Gastroesophageal sphincter (tissue), 4 donors: ENCODE results near the gene TSPOAP1. TPM values are rescaled to one million over a fixed set of nuclear protein-coding genes. Genes with fewer than 3 reads are reported as not detected.
A peak's percentile ranks its signal among the peaks of the same experiment; 100 is the strongest.

Experiments
- ATAC-seq: fragments of 150-250 bp; one replicate; pipeline ENCODE4 v1.9.1; 2016; ENCODE audit warnings: mild to moderate bottlenecking, moderate library complexity
- H3K27ac ChIP-seq, 4 donors: fragments of 200-600 bp; sonication (generic) in 3 of 4; 1 replicate in 3 of 4; 2 replicates in 1 of 4; pipeline ENCODE4 v1.5.1; 2016 to 2019
- H3K27me3 ChIP-seq: fragments of 200-600 bp; sonication (generic); one replicate; pipeline ENCODE4 v1.5.1; 2019
- H3K36me3 ChIP-seq, 2 donors: fragments of 200-600 bp; sonication (generic); one replicate each; pipeline ENCODE4 v1.5.1; 2019; ENCODE audit warnings: control low read depth in 1 of 2
- H3K4me1 ChIP-seq, 3 donors: fragments of 200-600 bp; sonication (generic); 1 replicate in 2 of 3; 2 replicates in 1 of 3; pipeline ENCODE4 v1.5.1; 2016 to 2019; ENCODE audit warnings: control low read depth in 2 of 3
- H3K4me3 ChIP-seq, 2 donors: fragments of 200-600 bp; sonication (generic); one replicate each; pipeline ENCODE4 v1.5.1; 2019; ENCODE audit warnings: mild to moderate bottlenecking in 1 of 2, moderate library complexity in 1 of 2
- H3K9me3 ChIP-seq, 3 donors: fragments of 200-600 bp; sonication (generic); one replicate each; pipeline ENCODE4 v1.5.1; 2017 to 2019; ENCODE audit warnings: control low read depth in 2 of 3
- EP300 ChIP-seq: sonication (generic); formaldehyde crosslinking; IDR thresholded peaks from one replicate; pipeline ENCODE4 v1.6.1; 2017; ENCODE audit warnings: antibody characterized with exemption, mild to moderate bottlenecking
- POLR2A ChIP-seq, 2 donors: fragments of 450-650 bp; IDR thresholded peaks; one replicate each; pipeline ENCODE4 v1.6.1; 2017; ENCODE audit warnings: antibody characterized with exemption in 2 of 2, mild to moderate bottlenecking in 2 of 2, moderate library complexity in 1 of 2
- POLR2AphosphoS5 ChIP-seq: sonication (generic); formaldehyde crosslinking; IDR thresholded peaks from one replicate; pipeline ENCODE4 v1.6.1; 2017; ENCODE audit warnings: antibody characterized with exemption
- WGBS, 2 donors: methylation state at CpG; one replicate each; pipeline ENCODE4 v1.1.5; 2018; ENCODE audit warnings: low coverage in 1 of 2; 5-methylcytosine and 5-hydroxymethylcytosine counted together
- total RNA-seq, 4 donors: library from RNA; depleted of rRNA; stranded (reverse); fragments of >200 nt; gene quantifications; one replicate each; pipeline ENCODE4 v1.1.0, GENCODE V29; 2016
- TF ChIP-seq, protein P1 (sequence below), 4 experiments: fragments of 200-600 bp in 2 of 4; fragments of 450-650 bp in 2 of 4; sonication (generic) in 1 of 4; IDR thresholded peaks; one replicate each; pipeline ENCODE4 v1.5.1; 2017 to 2019; ENCODE audit warnings: antibody characterized with exemption in 4 of 4, mild to moderate bottlenecking in 2 of 4, moderate library complexity in 2 of 4

Gene TSPOAP1
- total RNA-seq, 4 donors from 2014 or later: 7.4 to 44.8 (median 23.0) TPM

GRCh38 chr17:58306131-58306951, 22.3 kb downstream of the TSPOAP1 start:
- H3K9me3 ChIP-seq: no peaks in the 10 kb centered on the region
- no peak for ATAC-seq
- H3K4me3 ChIP-seq: no peak overlapping the region
- no peaks in the 10 kb centered on the region for H3K4me1 ChIP-seq
- no peaks in the 10 kb centered on the region for H3K27me3 ChIP-seq
- no peak for TF ChIP-seq EP300
- TF ChIP-seq, protein P1, sequence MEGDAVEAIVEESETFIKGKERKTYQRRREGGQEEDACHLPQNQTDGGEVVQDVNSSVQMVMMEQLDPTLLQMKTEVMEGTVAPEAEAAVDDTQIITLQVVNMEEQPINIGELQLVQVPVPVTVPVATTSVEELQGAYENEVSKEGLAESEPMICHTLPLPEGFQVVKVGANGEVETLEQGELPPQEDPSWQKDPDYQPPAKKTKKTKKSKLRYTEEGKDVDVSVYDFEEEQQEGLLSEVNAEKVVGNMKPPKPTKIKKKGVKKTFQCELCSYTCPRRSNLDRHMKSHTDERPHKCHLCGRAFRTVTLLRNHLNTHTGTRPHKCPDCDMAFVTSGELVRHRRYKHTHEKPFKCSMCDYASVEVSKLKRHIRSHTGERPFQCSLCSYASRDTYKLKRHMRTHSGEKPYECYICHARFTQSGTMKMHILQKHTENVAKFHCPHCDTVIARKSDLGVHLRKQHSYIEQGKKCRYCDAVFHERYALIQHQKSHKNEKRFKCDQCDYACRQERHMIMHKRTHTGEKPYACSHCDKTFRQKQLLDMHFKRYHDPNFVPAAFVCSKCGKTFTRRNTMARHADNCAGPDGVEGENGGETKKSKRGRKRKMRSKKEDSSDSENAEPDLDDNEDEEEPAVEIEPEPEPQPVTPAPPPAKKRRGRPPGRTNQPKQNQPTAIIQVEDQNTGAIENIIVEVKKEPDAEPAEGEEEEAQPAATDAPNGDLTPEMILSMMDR (IDR thresholded peaks at IDR 0.05): no peak
- no peak for TF ChIP-seq POLR2AphosphoS5
- TF ChIP-seq POLR2A (IDR thresholded peaks at IDR 0.05): no peak
- no peak overlapping the region for H3K27ac ChIP-seq
- H3K36me3 ChIP-seq: peaks cover 0 to 66% of the 10 kb centered on the region in 2 donors
- WGBS, 2 donors: 90% methylated on average over 4 of the region's 19 CpGs; no CpG with 5 or more reads in 1 of the 2 donors

GRCh38 chr17:58305626-58306025, 23.0 kb downstream of the TSPOAP1 start:
- H3K36me3 ChIP-seq: peaks cover 0 to 63% of the 10 kb centered on the region in 2 donors
- no peaks in the 10 kb centered on the region for H3K4me1 ChIP-seq
- H3K27ac ChIP-seq: no peak overlapping the region
- H3K4me3 ChIP-seq: no peak overlapping the region
- TF ChIP-seq POLR2AphosphoS5: no peak
- H3K9me3 ChIP-seq: no peaks in the 10 kb centered on the region
- WGBS, 2 donors: no CpG with 5 or more reads among the region's 8 CpGs
- no peaks in the 10 kb centered on the region for H3K27me3 ChIP-seq
- no peak for ATAC-seq

GRCh38 chr17:58304750-58305486, 23.7 kb downstream of the TSPOAP1 start:
- H3K4me3 ChIP-seq: no peak overlapping the region
- H3K27ac ChIP-seq: no peak overlapping the region
- WGBS, 2 donors: 75 to 96% methylated on average over 2 to 3 of the region's 14 CpGs
- no peaks in the 10 kb centered on the region for H3K4me1 ChIP-seq
- H3K27me3 ChIP-seq: no peaks in the 10 kb centered on the region
- peaks cover 0 to 56% of the 10 kb centered on the region in 2 donors for H3K36me3 ChIP-seq
- ATAC-seq: no peak
- H3K9me3 ChIP-seq: no peaks in the 10 kb centered on the region
- TF ChIP-seq POLR2A (IDR thresholded peaks at IDR 0.05) (no peak), EP300 (no peak), POLR2AphosphoS5 (no peak)
- TF ChIP-seq, protein P1 (IDR thresholded peaks at IDR 0.05): no peak

- no peak overlapping the region for H3K27ac ChIP-seq
- H3K4me3 ChIP-seq: no peak overlapping the region
- H3K4me1 ChIP-seq: no peaks in the 10 kb centered on the region
- ATAC-seq: no peak
- peaks cover 0 to 49% of the 10 kb centered on the region in 2 donors for H3K36me3 ChIP-seq
- TF ChIP-seq EP300 (no peak), POLR2AphosphoS5 (no peak), POLR2A (IDR thresholded peaks at IDR 0.05) (no peak)
- TF ChIP-seq, protein P1 (IDR thresholded peaks at IDR 0.05): peak in 3 of 4 experiments; percentile 45 to 62 (median 49)
- 30 to 75% methylated on average over 1 to 5 of the region's 10 CpGs for WGBS, 2 donors
- no peaks in the 10 kb centered on the region for H3K9me3 ChIP-seq
- H3K27me3 ChIP-seq: no peaks in the 10 kb centered on the region
These were observed 24.4 kb downstream of the TSPOAP1 start for GRCh38 chr17:58303971-58304749.
